AG08396 (cell line): Measurements from ENCODE around the gene CIZ1.
"Not testable (repeated sequence)": the region's sequence is repeated elsewhere in the genome, so short reads cannot be mapped to it uniquely, and the experiment has no call there.

ENCODE experiments used
- DNase-seq: peaks from one replicate; pipeline ENCODE4 v3.0.0; 2012; ENCODE audit warnings: low spot score, mixed read lengths

Gene CIZ1

GRCh38 chr9:128190516-128191405 is 611 bp downstream of the CIZ1 start:
- no peak for DNase-seq

GRCh38 chr9:128190013-128190412 is 1.4 kb downstream of the CIZ1 start:
- no peak for DNase-seq

GRCh38 chr9:128188209-128188608 is 3.2 kb downstream of the CIZ1 start:
- DNase-seq = no peak

GRCh38 chr9:128187361-128187760 is 4.0 kb downstream of the CIZ1 start:
- DNase-seq = no peak

- DNase-seq = no peak
These were observed 5.1 kb downstream of the CIZ1 start for GRCh38 chr9:128185979-128186965.

- DNase-seq = no peak
These were observed 8.3 kb downstream of the CIZ1 start for GRCh38 chr9:128182893-128183588.

GRCh38 chr9:128181480-128181879 is 9.9 kb downstream of the CIZ1 start:
- not testable (repeated sequence) for DNase-seq

GRCh38 chr9:128180447-128180846 is 10.9 kb downstream of the CIZ1 start:
- no peak for DNase-seq

- DNase-seq = no peak
These were observed 11.4 kb downstream of the CIZ1 start for GRCh38 chr9:128180001-128180400.

GRCh38 chr9:128178806-128179431 is 12.5 kb downstream of the CIZ1 start:
- DNase-seq = no peak

GRCh38 chr9:128175726-128176125 is 15.6 kb downstream of the CIZ1 start:
- DNase-seq = no peak

- peak; percentile 61 for DNase-seq
These were observed 16.2 kb downstream of the CIZ1 start for GRCh38 chr9:128175102-128175563.

- DNase-seq = no peak
These were observed 17.3 kb downstream of the CIZ1 start for GRCh38 chr9:128174062-128174461.

- no peak for DNase-seq
These were observed 21.4 kb downstream of the CIZ1 start for GRCh38 chr9:128169925-128170324.

- no peak for DNase-seq
These were observed 21.9 kb downstream of the CIZ1 start for GRCh38 chr9:128169492-128169891.

GRCh38 chr9:128168731-128169308 is 22.6 kb downstream of the CIZ1 start:
- DNase-seq = peak; percentile 42

- DNase-seq = no peak
These were observed 24.2 kb downstream of the CIZ1 start for GRCh38 chr9:128167209-128167608.

GRCh38 chr9:128166169-128166568 is 25.2 kb downstream of the CIZ1 start:
- no peak for DNase-seq

- no peak for DNase-seq
These were observed 27.0 kb downstream of the CIZ1 start for GRCh38 chr9:128164307-128164885.

GRCh38 chr9:128163523-128164306 is 27.7 kb downstream of the CIZ1 start:
- DNase-seq = no peak
